Activated CD8-positive, alpha-beta memory T cell treated with anti-CD3 and anti-CD28 coated beads, Interleukin-2, amount 50 U/mL, for 1 hour (primary cell): Measurements from ENCODE around the gene INPP5E.

Source experiments
- DNase-seq: peaks from one replicate; pipeline ENCODE4 v3.0.0-alpha.2; 2020; ENCODE audit errors: extremely low read depth

INPP5E gene

DNA sequence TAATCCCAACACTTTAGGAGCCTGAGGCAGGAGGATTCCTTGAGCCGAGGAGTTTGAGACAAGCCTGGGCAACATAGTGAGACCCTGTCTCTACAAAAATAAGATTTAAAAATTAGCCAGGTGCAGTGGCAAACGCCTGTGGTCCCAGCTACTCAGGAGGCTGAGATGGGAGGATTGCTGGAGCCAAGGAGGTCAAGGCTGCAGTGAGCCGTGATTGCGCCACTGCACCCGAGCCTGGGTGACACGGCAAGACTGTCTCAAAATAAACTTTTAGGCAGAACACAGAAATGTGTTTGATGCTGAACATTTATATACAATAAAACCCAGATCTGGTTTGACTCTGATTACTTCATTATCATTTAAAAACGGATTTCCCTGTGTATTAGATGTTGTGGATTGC lies 34.2 kb downstream of the INPP5E start:
- no peak for DNase-seq

DNA sequence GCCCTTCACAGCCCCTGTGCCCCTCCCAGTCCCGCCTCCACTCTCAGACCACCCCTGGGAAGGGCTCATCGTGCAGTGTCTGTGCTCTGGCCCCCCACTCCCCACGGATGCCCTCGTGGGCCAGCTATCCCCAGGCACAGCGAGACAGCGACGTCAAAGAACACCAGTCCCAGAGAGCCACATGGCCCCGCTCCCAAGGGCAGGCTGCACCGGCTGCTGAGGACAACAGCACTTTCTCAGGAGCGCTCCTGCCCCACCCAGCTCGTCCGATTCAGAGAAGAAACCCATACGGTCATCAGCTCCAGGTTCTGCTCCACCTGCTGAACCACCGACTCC lies 34.9 kb downstream of the INPP5E start:
- no peak for DNase-seq

DNA sequence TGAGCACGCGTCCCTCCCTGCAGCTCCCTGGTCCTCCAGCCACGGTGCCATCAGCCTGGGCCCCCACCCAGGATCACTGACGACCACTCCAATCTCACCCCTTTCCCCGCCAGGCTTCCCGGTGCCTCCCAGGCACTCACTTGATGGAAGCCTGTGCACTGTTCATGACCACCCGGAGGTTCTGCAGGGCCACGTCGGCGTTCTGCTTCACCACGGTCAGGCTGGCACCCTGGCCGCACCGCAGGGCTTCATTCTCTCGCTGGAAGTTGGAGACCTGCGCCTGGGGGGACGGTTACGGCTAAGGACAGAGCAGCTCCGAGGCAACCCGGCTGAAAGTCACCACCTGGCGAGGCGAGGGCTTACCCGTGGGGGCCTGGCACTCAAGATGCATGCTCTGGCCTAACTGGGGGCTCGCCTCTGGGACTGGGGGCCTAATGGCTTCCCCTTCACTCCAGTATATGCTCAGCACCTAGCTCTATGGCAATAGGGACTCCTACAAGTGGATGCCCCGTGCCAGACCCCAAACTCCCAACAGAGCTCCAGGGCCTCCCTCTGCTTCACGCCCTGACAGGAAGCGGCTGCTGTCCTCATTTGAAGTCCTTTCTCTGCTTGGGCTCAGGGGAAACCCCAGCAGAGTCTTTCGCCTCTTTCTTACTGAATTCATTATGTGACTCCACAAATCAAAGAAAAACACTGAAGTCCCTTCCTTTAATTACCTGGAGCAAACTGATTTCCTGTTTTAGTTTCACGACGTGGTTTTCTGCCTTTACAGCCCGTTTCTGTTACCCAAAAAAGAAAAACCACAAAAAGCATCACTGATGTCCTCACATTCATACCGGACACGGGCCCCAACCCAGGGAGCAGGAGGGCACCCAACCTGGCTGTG lies 35.5 kb downstream of the INPP5E start:
- DNase-seq: no peak

DNA sequence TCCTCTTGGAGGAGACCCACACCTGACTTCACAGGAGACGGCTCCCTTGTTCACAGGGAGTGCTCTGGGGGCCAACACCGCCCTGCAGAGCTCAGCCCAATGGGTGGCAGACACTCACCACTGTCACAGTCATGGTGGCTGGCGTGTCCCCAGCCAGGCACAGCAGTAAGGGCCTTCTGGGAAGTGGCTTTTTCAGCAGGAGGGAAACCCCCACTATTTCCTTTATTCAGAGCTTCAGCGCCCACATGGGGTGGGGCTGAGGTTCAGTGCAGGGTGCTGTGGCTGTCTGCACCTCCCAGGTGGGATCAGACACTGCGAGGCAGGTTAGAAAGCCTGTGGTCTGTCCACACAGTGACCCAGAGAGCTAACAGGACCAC lies 36.1 kb downstream of the INPP5E start:
- DNase-seq: peak; percentile 36

DNA sequence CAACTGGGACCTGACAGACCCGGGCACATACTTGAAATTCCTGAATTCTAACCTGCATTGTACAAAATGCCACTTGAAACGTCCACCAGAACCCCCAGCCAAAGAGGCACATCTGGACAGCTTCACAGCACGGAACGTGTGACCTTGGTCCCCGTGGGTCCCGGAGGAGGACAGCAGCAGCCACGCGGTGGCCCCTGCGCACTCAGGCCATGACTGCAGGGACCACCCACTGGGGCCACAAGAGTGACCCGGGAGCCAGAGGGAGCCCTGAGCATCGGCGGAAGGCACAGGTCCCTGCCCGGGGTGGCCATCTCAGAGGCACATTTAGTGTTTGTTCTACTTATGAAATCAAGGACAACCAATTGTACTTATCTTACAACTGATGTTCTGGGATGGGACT lies 37.6 kb downstream of the INPP5E start:
- DNase-seq: no peak

DNA sequence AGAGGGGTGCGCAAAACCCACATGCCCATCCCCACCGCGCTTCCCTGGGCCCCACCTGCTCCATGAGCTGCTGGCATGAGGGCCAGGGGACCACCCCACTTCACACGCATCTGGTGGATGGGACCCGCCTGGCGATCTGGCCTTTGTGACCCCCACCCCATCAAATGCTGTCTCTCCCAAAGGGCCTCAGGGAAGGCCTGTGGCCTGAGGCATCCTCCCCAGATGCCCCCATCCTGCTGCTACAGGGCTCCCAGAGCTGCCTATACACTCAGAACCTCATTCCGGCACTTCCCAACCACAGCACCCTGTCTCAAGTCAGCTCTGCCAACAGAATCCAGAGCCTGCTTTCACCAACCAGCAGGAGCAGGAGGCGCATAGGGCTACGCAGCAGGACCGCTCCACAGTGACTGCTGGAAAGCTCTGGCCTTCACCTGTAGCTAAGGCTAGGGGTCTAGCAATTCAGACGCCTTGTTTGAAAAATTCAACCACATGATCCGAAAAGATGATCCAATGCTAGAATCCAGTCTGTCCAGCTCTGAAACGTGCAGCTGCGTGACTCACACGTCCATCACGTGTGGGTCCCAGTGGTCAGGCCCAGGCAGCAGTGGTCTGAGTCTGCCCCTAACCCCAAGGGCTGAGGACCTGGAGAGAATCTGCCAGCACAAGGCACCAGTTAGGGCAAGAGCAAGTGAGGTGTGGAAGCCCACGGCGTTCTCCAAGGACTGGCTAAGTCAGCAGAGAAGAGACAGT lies 38.3 kb downstream of the INPP5E start:
- no peak for DNase-seq

DNA sequence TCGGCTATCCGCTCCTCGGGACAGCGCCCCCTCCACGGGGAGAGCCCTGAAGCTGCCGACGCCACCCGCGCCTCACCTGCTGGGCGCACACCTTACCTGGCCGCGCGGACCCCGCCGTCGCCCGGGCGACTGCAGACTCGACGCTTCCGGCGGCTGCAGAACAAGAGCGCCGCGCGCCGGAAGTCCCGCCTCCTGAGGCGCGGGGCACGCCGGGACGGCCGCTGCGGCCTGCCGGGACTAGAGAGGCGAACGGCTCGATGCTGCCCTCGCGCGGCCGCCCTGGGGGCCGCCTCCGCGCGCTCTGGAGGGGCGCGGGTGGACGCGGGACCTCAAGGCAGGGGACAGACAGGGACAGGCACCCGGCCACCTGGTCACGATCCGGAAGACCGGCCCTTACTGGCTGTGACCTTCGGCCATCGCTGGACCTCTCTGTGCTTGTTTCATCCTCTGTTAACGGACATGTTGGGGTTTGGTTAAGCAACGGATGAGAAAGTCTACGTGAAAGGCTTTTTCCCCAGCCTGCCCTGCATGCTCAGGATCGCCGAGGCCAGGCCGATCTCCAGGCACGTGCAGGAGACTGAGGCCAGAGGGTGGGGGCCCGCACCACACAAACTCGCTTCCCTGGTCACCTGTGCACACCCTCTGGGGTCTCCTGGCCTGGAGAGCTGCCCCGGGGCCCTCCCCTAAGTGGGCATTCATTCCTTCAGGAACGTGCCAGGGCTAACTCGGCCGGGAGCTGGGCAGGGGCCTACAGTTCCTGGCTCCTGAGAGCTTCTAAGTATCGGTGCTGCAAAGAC lies 39.4 kb downstream of the INPP5E start, which contains the start of gene SNAPC4:
Gene SNAPC4, minus strand, starts transcription at position 133 of the 797 bp plus-strand sequence. CDS start 1,742 bp downstream, outside the sequence.
- peak; percentile 34 for DNase-seq

DNA sequence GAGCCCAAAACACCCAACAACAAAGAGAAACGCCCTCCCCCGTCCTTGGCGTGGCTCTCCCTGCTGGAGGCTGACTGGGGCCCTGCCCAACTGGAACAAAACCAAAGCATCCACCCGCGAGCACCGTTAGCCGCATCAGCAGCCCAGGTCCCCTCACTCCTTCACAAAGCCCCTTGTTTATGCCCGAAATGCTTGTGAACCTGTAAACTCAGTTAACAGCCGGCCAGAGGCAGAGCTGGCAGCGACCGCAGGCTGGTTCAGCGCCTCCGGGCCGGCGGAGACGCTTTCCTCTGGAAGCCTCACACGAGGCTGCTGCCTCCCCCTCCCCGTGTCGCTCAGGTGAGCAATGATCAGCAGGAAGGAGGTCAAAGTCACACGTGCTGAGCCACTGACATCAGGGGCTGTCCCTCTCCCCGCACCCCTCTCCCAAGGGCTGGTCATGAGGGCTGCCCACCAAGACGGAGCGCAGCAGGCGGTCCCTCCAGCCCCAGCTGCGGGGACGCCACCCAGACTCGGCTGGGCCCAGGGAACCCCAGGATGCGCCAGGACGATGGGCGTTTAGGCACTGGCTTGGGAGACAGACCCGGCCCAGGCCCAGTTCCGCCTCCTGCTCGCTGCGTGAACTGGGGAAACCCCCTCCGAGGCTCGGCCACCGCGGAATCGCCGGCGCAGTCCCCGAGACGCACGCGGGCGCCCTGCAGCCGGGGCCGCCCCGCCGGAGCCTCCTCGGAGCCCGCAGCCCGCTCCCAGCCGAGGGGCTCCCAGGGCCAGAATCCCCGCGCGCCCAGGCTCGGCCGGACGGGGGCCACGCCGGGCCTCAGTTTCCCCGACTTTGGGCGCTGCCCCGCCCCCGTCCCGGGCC lies 40.2 kb downstream of the INPP5E start:
- no peak for DNase-seq

DNA sequence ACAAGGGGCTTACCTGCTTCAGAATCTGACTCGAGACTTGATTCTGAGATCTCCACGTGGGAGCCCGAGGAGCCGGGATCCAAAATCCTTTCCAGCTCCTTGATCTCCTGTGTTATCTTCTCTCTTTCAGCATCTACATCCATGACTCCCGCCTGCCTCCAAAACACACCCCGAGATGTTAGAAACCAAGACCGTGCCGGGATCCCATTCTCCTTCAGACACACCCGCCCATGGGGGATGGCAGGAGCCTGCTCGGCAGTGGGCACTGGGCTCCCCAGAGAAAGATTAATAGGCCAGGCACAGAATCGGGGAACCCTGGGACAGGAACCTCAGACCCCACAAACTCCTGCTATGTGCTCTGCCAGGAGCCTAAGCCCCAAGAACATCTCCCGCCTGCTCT lies 41.4 kb downstream of the INPP5E start:
- no peak for DNase-seq

DNA sequence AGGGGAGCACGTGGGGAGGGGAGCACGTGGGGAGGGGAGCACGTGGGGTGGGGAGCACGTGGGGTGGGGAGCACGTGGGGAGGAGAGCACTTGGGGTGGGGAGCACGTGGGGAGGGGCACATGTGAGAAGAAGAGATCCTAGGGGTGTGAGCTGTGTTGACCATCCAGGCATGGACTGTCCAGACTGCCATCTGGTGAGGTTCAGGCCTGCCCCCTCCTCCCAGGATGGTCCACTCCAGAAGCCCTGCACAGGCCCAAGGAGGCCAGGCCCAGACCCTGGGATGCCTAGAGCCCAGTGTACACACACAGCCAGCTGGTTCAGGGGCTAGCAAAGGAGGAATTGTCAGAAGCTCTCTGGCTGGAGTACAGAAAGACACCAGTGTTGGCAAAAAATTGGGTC lies 42.0 kb downstream of the INPP5E start:
- DNase-seq: no peak

DNA sequence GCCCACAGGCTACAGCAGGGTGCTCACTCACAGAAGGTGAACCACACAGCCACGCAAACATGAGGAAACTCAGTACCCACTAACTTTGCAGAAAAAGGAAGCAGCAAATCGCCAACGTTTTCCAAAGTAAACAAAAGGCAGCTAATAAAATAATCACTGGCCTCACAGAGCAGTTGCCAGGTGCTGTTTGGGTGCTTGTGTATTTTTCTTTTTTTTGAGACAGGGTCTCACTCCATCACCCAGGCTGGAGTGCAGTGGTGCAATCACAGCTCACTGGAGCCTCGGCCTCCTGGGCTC lies 43.5 kb downstream of the INPP5E start:
- DNase-seq: no peak

DNA sequence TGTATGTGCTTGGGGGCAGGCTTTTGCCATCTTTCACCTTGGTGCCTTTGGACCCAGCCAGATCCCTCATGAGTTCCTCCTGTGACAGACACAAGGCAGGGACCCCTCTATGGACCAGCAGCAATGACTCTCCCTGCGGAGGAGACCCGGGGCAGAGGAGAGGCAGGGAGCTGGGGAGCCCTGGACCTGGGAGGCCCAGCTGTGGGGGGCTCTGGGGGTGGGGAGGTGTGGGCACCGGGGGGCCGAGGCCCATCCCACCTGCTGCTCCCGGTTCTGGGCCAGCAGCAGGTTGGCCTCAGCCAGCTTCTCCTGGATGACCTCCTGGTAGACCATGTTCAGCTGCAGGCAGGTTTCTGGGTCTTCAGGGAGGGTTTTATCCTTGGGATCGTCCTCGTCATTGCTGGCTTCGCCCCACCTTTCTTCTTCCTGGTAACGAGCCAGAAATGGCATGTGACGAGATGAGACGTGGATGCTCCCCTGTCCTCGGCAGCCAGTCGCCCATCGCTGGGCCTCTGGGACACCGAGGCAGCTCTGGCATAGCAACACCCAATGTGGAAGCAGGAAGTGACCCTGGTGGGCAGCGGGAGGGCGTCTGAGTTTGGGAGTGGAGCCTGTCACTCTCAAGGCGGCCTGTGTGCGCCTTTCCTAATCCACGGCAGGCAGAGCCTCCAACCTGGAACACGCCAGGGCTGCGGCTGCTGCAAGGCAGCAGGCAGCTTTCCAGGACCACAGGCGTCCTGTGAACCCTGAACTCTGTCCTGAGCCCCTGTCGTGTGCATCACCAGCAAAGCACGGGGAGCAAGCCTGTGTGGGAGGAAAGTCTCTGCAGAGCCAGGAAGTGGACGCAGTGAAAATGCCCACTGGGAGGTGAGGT lies 44.1 kb downstream of the INPP5E start:
- DNase-seq: no peak

DNA sequence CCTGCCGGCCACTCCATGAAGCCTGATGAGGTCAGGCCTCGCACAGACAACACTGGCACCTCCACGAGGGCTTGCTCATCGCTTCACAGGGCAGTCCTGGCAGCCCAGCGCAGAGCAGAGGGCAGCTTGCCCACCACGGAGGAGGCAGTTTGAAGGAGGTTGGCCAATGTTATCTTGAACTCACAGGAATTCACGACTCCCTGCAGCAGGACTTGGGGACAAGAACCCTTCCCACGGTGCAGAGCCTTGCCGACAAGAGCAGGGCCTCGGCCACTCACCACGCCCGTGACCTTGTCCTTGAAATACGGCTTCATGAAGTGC lies 44.7 kb downstream of the INPP5E start:
- no peak for DNase-seq

DNA sequence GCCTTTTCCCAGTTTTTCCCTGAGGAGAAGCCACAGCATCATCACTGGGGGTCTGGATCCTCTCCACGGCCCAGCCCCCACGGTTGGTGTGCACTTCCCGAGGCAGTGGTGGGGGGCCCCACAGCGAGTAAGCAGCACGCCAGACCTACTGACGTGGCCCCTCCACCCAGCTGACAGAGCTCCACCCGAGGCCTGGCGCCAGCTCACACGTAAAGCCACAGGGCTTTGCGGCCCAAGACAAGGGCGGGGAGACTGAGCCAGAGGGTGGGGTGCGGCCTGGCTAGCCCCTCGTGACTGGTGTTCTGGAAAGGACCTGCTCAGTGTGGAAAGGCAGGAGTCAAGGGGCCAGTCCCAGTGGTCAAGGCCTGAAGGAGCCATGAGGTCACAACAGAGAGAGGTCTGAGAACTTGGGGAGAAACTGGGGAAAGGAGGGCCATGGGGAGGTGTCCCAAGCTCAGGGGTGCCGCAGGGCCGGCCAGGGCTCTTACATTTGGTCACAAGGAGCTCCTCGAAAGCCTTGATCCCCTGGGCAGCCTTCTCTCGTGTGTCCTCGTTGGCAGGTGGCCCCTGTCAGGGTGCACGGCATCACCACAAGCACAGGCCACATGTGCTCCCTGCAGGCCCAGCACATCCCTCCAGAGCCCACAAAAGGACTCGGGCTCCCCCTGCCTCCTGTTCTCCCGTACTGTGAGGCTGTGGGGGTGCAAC lies 45.2 kb downstream of the INPP5E start:
- DNase-seq: no peak

DNA sequence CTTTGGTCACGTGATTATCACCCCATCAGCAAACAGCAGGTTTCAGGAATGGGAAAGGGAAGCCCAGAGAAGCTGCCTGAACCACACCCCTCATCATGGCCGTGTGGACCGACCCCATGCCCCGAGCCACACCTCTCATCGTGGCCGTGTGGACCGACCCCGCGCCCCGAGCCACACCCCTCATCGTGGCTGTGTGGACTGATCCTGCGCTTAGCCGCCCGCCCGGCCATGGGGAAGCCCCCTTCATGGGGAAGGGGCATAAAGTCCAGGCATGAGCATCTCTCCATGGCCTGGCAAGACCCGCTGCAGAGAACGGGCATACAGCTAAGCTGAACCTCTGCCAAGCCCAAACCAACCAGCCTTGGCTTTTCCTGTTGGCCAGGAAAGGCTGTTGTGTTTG lies 46.1 kb downstream of the INPP5E start:
- no peak for DNase-seq

DNA sequence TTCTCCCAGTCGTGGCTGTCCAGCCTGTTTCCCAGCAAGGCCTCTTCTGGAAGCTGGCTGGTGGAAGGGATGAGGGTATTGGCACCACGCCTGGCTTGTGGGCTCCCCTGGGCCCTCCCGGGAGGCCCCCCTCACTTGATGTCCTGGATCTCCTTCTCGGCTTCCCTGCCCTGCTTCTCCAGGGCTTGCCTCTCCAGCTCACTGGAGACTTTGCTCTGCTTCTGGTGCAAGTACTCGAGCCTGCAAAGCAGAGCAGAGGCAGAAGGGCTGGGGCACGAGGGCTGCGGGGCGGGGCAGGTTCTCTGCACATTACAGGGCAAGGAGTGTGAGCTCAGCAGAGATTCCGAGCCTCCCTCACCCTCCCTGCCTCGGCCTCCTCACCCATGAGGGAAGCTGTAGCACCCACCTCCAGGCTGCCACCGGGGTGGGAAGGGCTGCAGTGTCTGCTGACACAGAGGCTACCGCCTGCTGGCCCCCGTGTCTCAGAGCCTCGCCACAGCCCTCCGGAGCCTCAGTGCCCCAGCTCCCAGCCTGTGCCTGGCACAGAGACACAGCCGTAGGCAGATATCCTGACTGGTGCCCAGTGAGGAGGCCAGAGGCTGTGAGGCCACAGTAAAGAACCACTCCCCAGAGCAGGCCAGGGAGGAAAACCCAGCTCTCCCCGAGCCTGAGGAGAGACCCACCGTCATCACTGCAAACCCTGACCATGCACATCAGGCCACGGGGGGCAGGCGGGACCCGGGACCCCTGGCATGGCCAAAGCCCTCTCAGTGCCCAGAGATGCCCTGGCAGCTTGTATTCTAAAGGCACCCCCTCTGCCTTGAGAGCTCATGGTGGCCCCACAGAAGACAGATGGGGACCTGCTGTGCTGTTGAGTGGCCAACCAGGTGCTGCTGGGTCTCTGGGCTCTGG lies 46.9 kb downstream of the INPP5E start:
- DNase-seq: no peak

DNA sequence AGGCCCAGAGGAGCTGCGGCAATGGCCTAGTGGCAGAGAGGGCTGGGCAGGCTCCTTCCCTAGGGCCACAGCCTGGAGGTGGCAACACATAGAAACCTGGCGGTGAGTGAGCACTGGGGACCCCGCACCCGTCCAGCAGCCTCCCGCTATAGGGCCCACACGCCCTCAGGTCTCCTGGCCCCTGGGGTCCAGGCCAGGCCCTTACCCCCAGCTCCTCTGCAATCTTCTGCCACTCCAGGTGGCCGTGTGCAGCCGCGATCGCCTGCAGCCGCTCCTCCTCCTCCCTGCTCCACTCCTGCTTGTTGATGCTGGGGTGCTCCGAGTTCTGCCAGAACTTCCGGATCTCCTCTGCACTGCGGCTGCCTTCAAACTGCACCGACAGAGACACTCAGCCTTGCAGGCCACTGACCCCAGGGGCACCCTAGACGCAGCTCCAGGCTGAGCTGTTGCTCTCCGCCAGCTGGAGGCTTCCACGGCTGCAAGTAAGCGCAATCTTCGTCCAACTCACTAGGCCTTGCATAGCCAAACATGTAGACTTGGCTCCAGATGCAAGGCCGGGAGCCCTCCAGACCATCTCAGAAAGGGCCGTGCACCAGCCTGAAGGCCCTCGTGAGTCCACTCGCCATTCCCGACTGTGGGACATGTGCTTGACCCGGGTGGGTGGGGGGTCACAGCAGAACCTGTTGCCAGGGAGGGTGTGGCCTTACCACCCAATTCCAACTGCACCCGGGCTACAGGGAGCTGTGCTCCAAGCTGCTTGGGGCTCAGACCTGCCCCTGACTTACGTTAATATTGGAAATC lies 47.7 kb downstream of the INPP5E start:
- no peak for DNase-seq

DNA sequence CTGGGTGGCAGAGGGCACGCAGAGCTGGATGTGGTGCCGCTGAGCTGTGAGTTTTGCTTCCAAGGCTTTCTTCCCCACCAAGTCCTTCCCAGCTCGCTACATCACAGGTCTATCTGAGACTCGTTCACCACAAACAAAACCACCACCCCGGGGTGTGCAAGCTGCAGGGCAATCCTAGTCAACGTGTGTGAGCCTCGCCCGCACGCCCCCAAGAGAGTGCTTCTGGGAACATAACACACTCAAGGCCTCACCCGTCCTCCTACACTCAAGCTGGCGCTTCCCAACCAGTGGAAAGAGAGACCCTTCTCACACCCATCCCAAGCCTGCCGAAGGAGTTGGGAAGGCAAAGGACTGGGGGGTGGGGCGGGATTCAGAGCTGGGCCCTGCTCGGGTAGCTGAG lies 50.2 kb downstream of the INPP5E start:
- no peak for DNase-seq
